WTC11 (cell line): ENCODE data around the gene MLLT1.

ENCODE experiments used
- CREB1 ChIP-seq: sonication (generic); formaldehyde crosslinking; IDR thresholded peaks from 2 replicates; pipeline ENCODE4 v1.8.0; 2023; ENCODE audit warnings: mild to moderate bottlenecking, missing genetic modification reagents
- CTCF ChIP-seq: fragments of 200-600 bp; IDR thresholded peaks from 2 replicates; pipeline ENCODE4 v1.8.0; 2022; ENCODE audit warnings: antibody characterized with exemption
- E2F1 ChIP-seq: sonication (generic); formaldehyde crosslinking; IDR thresholded peaks from 2 replicates; pipeline ENCODE4 v1.8.0; 2022; ENCODE audit warnings: mild to moderate bottlenecking, missing genetic modification reagents
- E2F4 ChIP-seq: sonication (generic); formaldehyde crosslinking; IDR thresholded peaks from 2 replicates; pipeline ENCODE4 v1.8.1; 2022; ENCODE audit warnings: low read depth, mild to moderate bottlenecking, moderate library complexity, missing genetic modification reagents, borderline replicate concordance
- ESRRA ChIP-seq: sonication (generic); formaldehyde crosslinking; IDR thresholded peaks from 2 replicates; pipeline ENCODE4 v1.8.1; 2022; ENCODE audit warnings: mild to moderate bottlenecking, missing genetic modification reagents, borderline replicate concordance
- ETV6 ChIP-seq: sonication (generic); formaldehyde crosslinking; IDR thresholded peaks from 2 replicates; pipeline ENCODE4 v1.8.1; 2022; ENCODE audit warnings: mild to moderate bottlenecking, missing genetic modification reagents
- GABPB1 ChIP-seq: sonication (generic); formaldehyde crosslinking; IDR thresholded peaks from 2 replicates; pipeline ENCODE4 v1.8.1; 2023; ENCODE audit warnings: mild to moderate bottlenecking, missing genetic modification reagents
- IRF1 ChIP-seq: sonication (generic); formaldehyde crosslinking; IDR thresholded peaks from 2 replicates; pipeline ENCODE4 v1.8.0; 2023; ENCODE audit warnings: missing genetic modification reagents
- JUN ChIP-seq: sonication (generic); formaldehyde crosslinking; IDR thresholded peaks from 2 replicates; pipeline ENCODE4 v1.8.0; 2023; ENCODE audit warnings: mild to moderate bottlenecking, missing genetic modification reagents
- MXD4 ChIP-seq: fragments of 250-450 bp; sonication (Bioruptor Pico); IDR thresholded peaks from 2 replicates; pipeline ENCODE4 v1.8.0; 2021; ENCODE audit warnings: mild to moderate bottlenecking, moderate library complexity, borderline replicate concordance
- NFATC4 ChIP-seq: fragments of 250-450 bp; sonication (Bioruptor Pico); IDR thresholded peaks from 2 replicates; pipeline ENCODE4 v1.9.0; 2021; ENCODE audit warnings: mild to moderate bottlenecking
- RELA ChIP-seq: sonication (generic); formaldehyde crosslinking; IDR thresholded peaks from 2 replicates; pipeline ENCODE4 v1.8.1; 2022; ENCODE audit warnings: missing genetic modification reagents, mild to moderate bottlenecking, borderline replicate concordance
- ZNF121 ChIP-seq: sonication (generic); formaldehyde crosslinking; IDR thresholded peaks from 2 replicates; pipeline ENCODE4 v1.8.0; 2023; ENCODE audit warnings: missing genetic modification reagents
- ZNF317 ChIP-seq: sonication (generic); formaldehyde crosslinking; IDR thresholded peaks from 2 replicates; pipeline ENCODE4 v1.8.1; 2023; ENCODE audit warnings: low read depth, mild to moderate bottlenecking, moderate library complexity, missing genetic modification reagents, borderline replicate concordance

GRCh38 chr19:6298413-6298812, 18.6 kb upstream of the MLLT1 start:
- TF ChIP-seq GABPB1 (CRISPR knock-in tag) (no peak), RELA (CRISPR knock-in tag) (no peak), CREB1 (CRISPR knock-in tag) (no peak), JUN (no peak), CTCF (no peak), NFATC4 (no peak), ESRRA (no peak), E2F1 (CRISPR knock-in tag) (no peak), ZNF121 (no peak), MXD4 (no peak), IRF1 (no peak), ETV6 (no peak), E2F4 (CRISPR knock-in tag) (no peak), ZNF317 (CRISPR knock-in tag) (no peak)
